ENCODE measurements around the gene RXRA.

- TF ChIP-seq CTCF (IDR thresholded peaks at IDR 0.05) (no peak), POLR2A (IDR thresholded peaks at IDR 0.05) (no peak), EP300 (IDR thresholded peaks at IDR 0.05) (no peak)
These were observed 49.5 kb downstream of the RXRA start for GRCh38 chr9:134375430-134376385.
